Small intestine (tissue), 7 donors: Measurements from ENCODE around the gene FAM53B. TPM values are rescaled to one million over a fixed set of nuclear protein-coding genes. Genes with fewer than 3 reads are reported as not detected.

ENCODE experiments used
- DNase-seq, 2 donors: peaks; one replicate each; pipeline versions ENCODE4 v3.0.0 to v3.0.0-alpha.2; 2013
- FAIRE-seq: peaks from 2 replicates; lab custom pipeline; 2012; peaks lifted over from hg19 to GRCh38; lab: Jason Lieb, UNC
- H3K27ac ChIP-seq, 3 donors: one replicate each; pipeline ENCODE4 v1.5.1; 2013; ENCODE audit warnings: low read length in 2 of 3, mild to moderate bottlenecking in 2 of 3, control low read depth in 1 of 3, inconsistent platforms in 1 of 3, low read depth in 1 of 3, moderate library complexity in 1 of 3
- H3K27me3 ChIP-seq, 3 donors: one replicate each; pipeline ENCODE4 v1.6.1; 2013; ENCODE audit warnings: low read length in 3 of 3, inconsistent platforms in 1 of 3; ENCODE audit not compliant: control insufficient read depth in 3 of 3, insufficient read depth in 3 of 3
- H3K36me3 ChIP-seq, 3 donors: one replicate each; pipeline ENCODE4 v1.6.1; 2013; ENCODE audit warnings: low read length in 3 of 3, inconsistent platforms in 1 of 3, low read depth in 1 of 3, mild to moderate bottlenecking in 1 of 3, moderate library complexity in 1 of 3; ENCODE audit not compliant: control insufficient read depth in 3 of 3, insufficient read depth in 2 of 3
- H3K4me1 ChIP-seq, 3 donors: one replicate each; pipeline ENCODE4 v1.6.1; 2013; ENCODE audit warnings: low read length in 2 of 3, inconsistent platforms in 1 of 3, low read depth in 1 of 3, mild to moderate bottlenecking in 1 of 3, moderate library complexity in 1 of 3; ENCODE audit not compliant: control insufficient read depth in 3 of 3, insufficient read depth in 2 of 3
- H3K4me3 ChIP-seq, 3 donors: one replicate each; pipeline ENCODE4 v1.5.1; 2013; ENCODE audit warnings: low read length in 3 of 3, control low read depth in 1 of 3, inconsistent platforms in 1 of 3, low read depth in 1 of 3, mild to moderate bottlenecking in 1 of 3, moderate library complexity in 1 of 3
- H3K9me3 ChIP-seq, 2 donors: one replicate each; pipeline ENCODE4 v1.6.1; 2013; ENCODE audit warnings: low read depth in 1 of 2, low read length in 1 of 2; ENCODE audit not compliant: control insufficient read depth in 2 of 2, insufficient read depth in 1 of 2
- WGBS, 3 donors: extraction: QIAGEN DNeasy Blood & Tissue Kit; methylation state at CpG; one replicate each; pipeline ENCODE4 v1.1.7; 2013; 5-methylcytosine and 5-hydroxymethylcytosine counted together
- polyA plus RNA-seq, 4 donors: library from polyadenylated mRNA; stranded (reverse) in 3 of 4; unstranded in 1 of 4; fragments of 200-250 nt in 3 of 4; fragments of 120-200 nt in 1 of 4; gene quantifications; one replicate each; pipeline versions ENCODE4 v1.2.1 to v1.2.3, GENCODE V29; 2013
- donor health status: healthy with polysubstance abuse.
- donor health status: control.
- donor health status: control.
- donor health status: Bipolar disorder and iron deficiency.
- donor health status: healthy.

FAM53B gene
- polyA plus RNA-seq, 4 donors, result 15.1 to 30.2 (median 22.8) TPM

- peaks cover 0 to 92% (median 2%) of the 10 kb centered on the region in 3 donors for H3K36me3 ChIP-seq
- WGBS, 3 donors, result 88 to 94% (median 91%) methylated on average over 10 to 11 of the region's 11 CpGs
These were observed 80.3 kb downstream of the FAM53B start for GRCh38 chr10:124663766-124664360.

DNA sequence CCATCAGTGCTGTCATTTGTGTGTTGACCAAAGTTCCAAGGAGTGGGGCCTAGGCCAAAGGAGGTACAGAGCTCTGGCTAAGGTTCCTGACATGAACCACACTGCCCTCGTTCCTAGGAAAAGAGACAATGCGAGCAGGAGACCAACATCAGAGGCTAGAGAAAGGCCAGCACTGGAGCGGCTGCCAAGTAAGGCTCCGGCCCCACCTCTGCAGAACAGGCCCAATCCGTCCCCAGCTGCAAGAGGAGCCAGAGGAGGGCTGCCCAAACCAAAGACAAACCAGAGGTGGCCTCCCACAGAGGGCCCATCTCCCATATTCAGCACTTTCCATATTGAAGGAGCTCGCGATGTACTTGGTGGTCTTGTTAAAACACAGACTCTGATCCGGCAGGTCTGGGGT lies 81.0 kb downstream of the FAM53B start:
- peaks cover 0 to 90% (median 2%) of the 10 kb centered on the region in 3 donors for H3K36me3 ChIP-seq
- H3K27ac ChIP-seq, result no peak overlapping the region
- H3K27me3 ChIP-seq, result no peaks in the 10 kb centered on the region
- H3K4me1 ChIP-seq, result peaks cover 0 to 34% (median 6%) of the 10 kb centered on the region in 3 donors
- DNase-seq, result no peak
- H3K9me3 ChIP-seq, result no peaks in the 10 kb centered on the region
- WGBS, 3 donors, result 89 to 96% (median 95%) methylated on average over 8 of the region's 8 CpGs
- no peak overlapping the region for H3K4me3 ChIP-seq
- FAIRE-seq, result no peak

More at GRCh38 chr10:124663766-124664360, 80.3 kb downstream of the FAM53B start:
- no peak overlapping the region for H3K27ac ChIP-seq
- H3K9me3 ChIP-seq, result no peaks in the 10 kb centered on the region
- no peak for DNase-seq
- no peaks in the 10 kb centered on the region for H3K27me3 ChIP-seq
- no peak for FAIRE-seq
- H3K4me1 ChIP-seq, result peaks cover 0 to 40% (median 6%) of the 10 kb centered on the region in 3 donors
- H3K4me3 ChIP-seq, result no peak overlapping the region

- 94 to 97% (median 94%) methylated on average over 9 of the region's 9 CpGs for WGBS, 3 donors
- no peaks in the 10 kb centered on the region for H3K9me3 ChIP-seq
- H3K4me1 ChIP-seq, result peaks cover 0 to 20% (median 2%) of the 10 kb centered on the region in 3 donors
- no peaks in the 10 kb centered on the region for H3K27me3 ChIP-seq
- no peak for DNase-seq
- FAIRE-seq, result no peak
- H3K27ac ChIP-seq, result no peak overlapping the region
- H3K36me3 ChIP-seq, result peaks cover 0 to 85% (median 2%) of the 10 kb centered on the region in 3 donors
- no peak overlapping the region for H3K4me3 ChIP-seq
These were observed 82.5 kb downstream of the FAM53B start for GRCh38 chr10:124661660-124662180.

GRCh38 chr10:124660404-124661125 lies 83.6 kb downstream of the FAM53B start:
- DNase-seq (no peak), FAIRE-seq (no peak)
- WGBS, 3 donors, result 84 to 91% (median 86%) methylated on average over 12 of the region's 12 CpGs
- Histone ChIP-seq H3K36me3 (peaks cover 0 to 83% (median 4%) of the 10 kb centered on the region in 3 donors), H3K4me3 (no peak overlapping the region), H3K9me3 (no peaks in the 10 kb centered on the region), H3K27me3 (no peaks in the 10 kb centered on the region), H3K27ac (no peak overlapping the region), H3K4me1 (peaks cover 0 to 9% (median 0%) of the 10 kb centered on the region in 3 donors)

GRCh38 chr10:124659380-124659779 lies 84.8 kb downstream of the FAM53B start:
- H3K36me3 ChIP-seq, result peaks cover 0 to 83% (median 4%) of the 10 kb centered on the region in 3 donors
- H3K9me3 ChIP-seq, result no peaks in the 10 kb centered on the region
- no peaks in the 10 kb centered on the region for H3K27me3 ChIP-seq
- H3K4me1 ChIP-seq, result peaks cover 0 to 2% (median 0%) of the 10 kb centered on the region in 3 donors
- FAIRE-seq (no peak), DNase-seq (no peak)
- no peak overlapping the region for H3K4me3 ChIP-seq
- no peak overlapping the region for H3K27ac ChIP-seq
- 55 to 77% (median 70%) methylated on average over 2 of the region's 2 CpGs for WGBS, 3 donors

- H3K36me3 ChIP-seq, result peaks cover 0 to 83% (median 4%) of the 10 kb centered on the region in 3 donors
- DNase-seq (no peak), FAIRE-seq (no peak)
- H3K27ac ChIP-seq, result peak overlapping the region in 1 of 3 donors; percentile 35
- H3K4me1 ChIP-seq, result peaks cover 0 to 3% (median 2%) of the 10 kb centered on the region in 3 donors
- no peaks in the 10 kb centered on the region for H3K9me3 ChIP-seq
- 88 to 95% (median 91%) methylated on average over 12 of the region's 12 CpGs for WGBS, 3 donors
- no peak overlapping the region for H3K4me3 ChIP-seq
- H3K27me3 ChIP-seq, result no peaks in the 10 kb centered on the region
These were observed 85.5 kb downstream of the FAM53B start for GRCh38 chr10:124658591-124659242.

DNA sequence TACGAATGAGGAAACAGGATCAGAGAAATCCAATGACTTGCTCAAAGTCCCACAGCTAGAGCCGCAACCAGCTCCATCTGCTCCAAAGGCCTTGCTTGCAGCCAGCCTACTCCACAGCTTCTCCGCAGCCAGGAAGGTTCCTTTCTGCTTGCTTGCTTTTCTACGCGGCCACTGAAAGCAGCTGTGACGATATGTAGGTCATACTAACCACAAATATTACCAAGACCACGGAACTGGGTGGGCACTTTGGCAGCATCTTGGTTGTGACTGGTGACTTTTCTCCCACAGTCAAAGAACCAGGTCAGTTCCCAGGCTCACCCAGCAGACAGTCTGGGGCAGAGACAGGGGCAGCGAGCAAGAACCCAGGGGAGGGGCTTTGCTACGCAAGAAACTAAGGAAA lies 86.4 kb downstream of the FAM53B start:
- DNase-seq (peak in 1 of 2 donors; percentile 42), FAIRE-seq (no peak)
- 59 to 73% (median 66%) methylated on average over 9 of the region's 9 CpGs for WGBS, 3 donors
- Histone ChIP-seq H3K4me3 (no peak overlapping the region), H3K4me1 (peaks cover 0 to 10% (median 4%) of the 10 kb centered on the region in 3 donors), H3K27me3 (no peaks in the 10 kb centered on the region), H3K27ac (peak overlapping the region in 2 of 3 donors; percentile 16 to 28), H3K9me3 (no peaks in the 10 kb centered on the region), H3K36me3 (peaks cover 0 to 83% (median 2%) of the 10 kb centered on the region in 3 donors)

- WGBS, 3 donors, result 88 to 92% (median 89%) methylated on average over 6 of the region's 6 CpGs
- H3K27me3 ChIP-seq, result no peaks in the 10 kb centered on the region
- no peaks in the 10 kb centered on the region for H3K9me3 ChIP-seq
- no peak for DNase-seq
- H3K27ac ChIP-seq, result no peak overlapping the region
- H3K4me3 ChIP-seq, result no peak overlapping the region
- H3K4me1 ChIP-seq, result peaks cover 0 to 19% (median 11%) of the 10 kb centered on the region in 3 donors
- H3K36me3 ChIP-seq, result peaks cover 0 to 83% (median 2%) of the 10 kb centered on the region in 3 donors
- FAIRE-seq, result no peak
These were observed 87.6 kb downstream of the FAM53B start for GRCh38 chr10:124656541-124656940.
